Erythroblast (primary cell): ENCODE measurements around the gene DOP1A.

Experiments used
- DNase-seq, 2 experiments: peaks; one replicate each; lab custom pipeline; 2025; lab: John Stamatoyannopoulos, UW
- GATA1 ChIP-seq: IDR thresholded peaks from 2 replicates; pipeline ENCODE4 v1.6.1; 2011; ENCODE audit warnings: low read depth, mild to moderate bottlenecking, control low read depth, low read length, moderate library complexity
- POLR2A ChIP-seq: IDR thresholded peaks from 2 replicates; pipeline ENCODE4 v1.6.1; 2011; ENCODE audit warnings: mild to moderate bottlenecking, low read length

Gene DOP1A

DNA sequence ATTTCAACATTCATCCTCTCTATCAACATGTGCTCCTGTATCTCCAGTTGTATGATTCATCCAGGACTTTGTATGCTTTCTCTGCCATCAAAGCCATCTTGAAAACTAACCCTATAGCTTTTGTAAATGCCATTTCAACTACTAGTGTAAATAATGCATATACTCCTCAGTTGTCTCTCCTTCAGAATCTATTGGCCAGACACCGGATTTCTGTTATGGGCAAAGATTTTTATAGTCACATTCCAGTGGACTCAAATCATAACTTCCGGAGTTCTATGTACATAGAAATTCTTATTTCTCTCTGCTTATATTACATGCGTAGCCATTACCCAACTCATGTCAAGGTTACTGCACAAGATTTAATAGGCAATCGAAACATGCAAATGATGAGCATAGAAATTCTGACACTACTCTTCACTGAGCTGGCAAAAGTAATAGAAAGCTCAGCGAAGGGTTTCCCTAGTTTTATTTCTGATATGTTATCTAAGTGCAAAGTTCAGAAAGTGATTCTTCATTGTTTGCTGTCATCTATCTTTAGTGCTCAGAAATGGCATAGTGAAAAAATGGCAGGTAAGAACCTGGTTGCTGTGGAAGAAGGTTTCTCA lies 70.7 kb downstream of the DOP1A start:
- no peak for DNase-seq
- TF ChIP-seq POLR2A (no peak), GATA1 (no peak)

DNA sequence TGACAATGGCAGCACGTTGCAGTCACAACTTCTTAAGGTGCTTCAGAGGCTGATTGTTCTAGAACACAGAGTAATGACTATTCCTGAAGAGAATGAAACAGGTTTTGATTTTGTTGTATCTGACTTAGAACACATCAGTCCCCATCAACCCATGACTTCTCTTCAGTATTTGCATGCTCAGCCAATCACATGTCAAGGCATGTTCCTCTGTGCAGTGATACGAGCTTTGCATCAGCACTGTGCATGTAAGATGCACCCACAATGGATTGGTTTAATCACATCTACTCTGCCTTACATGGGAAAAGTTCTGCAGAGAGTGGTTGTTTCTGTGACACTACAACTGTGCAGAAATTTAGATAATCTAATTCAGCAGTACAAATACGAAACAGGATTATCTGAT lies 71.3 kb downstream of the DOP1A start:
- no peak for DNase-seq
- TF ChIP-seq POLR2A (no peak), GATA1 (no peak)

DNA sequence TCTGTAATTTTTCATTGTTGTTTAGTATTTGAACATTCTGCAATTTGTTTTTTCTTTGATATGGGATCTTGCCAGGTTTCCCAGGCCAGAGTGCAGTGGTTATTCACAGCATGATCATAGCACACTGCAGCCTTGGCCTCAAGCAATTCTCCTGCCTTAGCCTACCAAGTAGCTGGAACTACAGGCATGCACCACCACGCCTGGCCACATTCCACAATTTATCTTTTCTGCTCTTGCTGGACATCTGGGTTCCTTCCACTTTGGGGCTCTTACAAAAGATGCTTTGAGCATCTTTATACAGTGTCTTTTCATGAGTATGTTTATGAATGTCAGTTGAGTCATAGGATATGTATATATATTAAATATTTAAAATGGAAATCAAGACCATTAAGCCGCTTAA lies 83.6 kb downstream of the DOP1A start:
- DNase-seq: no peak
- TF ChIP-seq POLR2A: no peak
- no peak for TF ChIP-seq GATA1

DNA sequence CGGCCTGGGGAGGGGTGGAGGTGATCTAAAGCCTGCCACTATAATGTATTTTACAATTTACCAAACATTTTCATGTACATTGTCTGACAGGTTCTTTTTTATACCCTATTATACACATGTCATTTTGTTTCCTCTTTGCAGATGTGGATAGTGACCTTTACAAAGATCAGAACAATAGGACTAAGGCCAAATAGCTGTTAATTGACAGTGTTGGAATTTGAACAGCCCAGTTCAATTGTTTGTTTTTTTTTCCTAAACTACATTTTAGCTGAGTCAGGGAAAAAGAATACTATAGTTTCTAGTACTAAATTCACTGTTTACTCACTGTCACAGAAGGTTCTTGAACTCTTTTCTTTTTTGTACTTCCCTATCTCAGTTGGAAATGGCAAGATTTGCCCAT lies 85.4 kb downstream of the DOP1A start:
- no peak for DNase-seq
- TF ChIP-seq GATA1 (no peak), POLR2A (no peak)

DNA sequence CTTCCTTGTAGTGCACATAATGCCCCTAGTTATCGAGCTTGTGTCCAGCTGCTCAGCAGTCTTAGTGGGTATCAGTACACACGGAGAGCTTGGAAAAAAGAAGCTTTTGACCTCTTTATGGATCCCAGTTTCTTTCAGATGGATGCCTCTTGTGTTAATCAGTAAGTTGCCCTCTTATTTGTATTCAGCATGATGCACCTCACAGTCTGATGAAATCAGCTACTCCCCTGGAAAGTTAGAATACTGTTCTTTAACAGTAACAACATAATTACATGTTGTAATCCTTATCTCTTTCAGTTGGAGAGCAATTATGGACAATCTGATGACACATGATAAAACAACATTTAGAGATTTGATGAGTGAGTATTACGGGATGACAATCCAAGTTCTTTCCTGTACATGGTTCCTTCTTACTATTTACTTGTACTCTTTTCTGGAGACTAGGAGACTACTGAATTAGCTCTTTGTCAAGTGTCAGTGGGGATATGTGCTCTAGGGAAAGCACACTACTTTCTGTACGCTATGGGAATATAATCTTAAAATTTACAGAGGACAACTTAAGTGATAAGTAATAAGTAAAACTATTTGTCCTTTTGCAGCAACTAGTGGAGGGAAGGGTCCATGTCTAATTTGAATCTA lies 86.5 kb downstream of the DOP1A start:
- DNase-seq: peak in 1 of 2 experiments; percentile 2
- TF ChIP-seq GATA1: no peak
- no peak for TF ChIP-seq POLR2A

DNA sequence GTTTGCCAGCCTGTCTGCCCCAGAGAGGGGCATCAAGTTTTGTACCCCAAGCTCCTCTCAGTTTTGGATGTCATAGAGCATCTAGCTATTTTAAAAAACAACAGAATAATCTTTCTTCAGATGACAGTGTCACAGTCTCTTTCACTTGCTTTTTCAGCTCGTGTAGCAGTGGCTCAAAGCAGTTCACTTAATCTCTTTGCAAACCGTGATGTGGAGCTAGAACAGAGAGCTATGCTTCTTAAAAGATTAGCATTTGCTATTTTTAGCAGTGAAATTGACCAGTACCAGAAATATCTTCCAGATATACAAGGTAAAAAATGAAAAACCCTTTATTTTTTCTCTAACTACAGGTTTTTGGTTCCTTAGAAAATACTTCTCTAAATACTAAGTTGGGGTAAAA lies 88.3 kb downstream of the DOP1A start:
- no peak for TF ChIP-seq GATA1

DNA sequence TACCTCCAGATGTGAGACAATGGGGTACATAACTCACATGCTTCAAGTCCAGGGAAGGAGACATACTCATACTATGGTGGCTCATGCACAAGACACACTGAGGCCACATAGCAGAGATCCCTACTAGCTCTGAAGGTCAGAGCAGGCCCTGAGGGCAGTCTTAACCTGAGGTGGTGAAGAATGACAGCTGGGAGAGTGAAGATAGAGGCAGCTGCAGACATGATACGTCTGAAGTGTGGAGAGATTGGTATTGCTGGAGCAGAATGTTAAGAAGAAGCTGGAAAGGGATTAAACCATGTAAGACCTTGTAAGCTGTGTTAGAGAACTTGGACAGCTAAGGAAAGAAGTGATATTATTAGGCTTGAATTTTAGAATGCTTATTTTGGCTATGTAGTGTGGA lies 92.7 kb downstream of the DOP1A start:
- DNase-seq: peak in 1 of 2 experiments; percentile 53
- TF ChIP-seq POLR2A (no peak), GATA1 (no peak)

More for the DNA sequence above, 88.3 kb downstream of the DOP1A start:
- DNase-seq: no peak

DNA sequence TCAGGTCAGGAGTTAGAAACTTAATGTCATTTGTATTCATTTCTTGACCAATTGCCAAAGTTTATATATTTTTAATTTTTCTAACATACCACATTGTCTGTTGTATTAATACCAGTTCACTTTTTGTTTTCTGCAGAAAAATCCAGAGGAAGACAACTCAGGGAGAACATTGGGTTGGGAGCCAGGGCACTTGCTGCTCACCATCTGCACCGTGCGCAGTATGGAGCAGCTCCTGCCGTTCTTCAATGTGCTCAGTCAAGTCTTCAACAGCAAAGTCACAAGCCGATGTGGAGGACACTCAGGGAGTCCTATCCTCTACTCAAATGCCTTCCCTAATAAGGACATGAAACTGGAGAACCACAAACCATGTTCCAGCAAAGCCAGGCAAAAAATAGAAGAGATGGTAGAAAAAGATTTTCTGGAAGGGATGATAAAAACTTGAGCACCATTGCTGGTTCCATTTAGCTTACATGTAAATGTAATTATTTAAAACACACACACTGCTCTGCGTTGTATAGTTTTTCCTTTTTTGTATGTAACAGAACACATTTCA lies 100.3 kb downstream of the DOP1A start:
- no peak for DNase-seq
- TF ChIP-seq GATA1: no peak
- no peak for TF ChIP-seq POLR2A

DNA sequence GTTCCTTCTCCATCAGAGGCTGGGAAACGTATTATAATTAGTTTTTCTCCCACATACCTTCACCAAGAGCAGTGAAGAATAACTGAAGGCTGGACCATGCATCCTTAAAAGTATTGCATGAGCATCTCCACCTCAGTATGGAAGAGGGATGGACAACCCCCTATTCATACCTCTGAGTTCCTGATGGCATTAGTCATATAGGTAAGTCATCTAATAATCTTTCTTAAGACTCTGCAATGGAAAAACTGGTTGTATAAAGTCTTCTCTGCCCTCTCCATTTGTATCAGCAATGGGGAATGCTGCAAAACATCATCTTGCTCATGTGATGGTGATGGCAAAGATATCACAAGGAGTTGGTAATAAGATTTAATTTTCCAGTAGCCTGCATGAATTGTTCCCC lies 101.1 kb downstream of the DOP1A start:
- no peak for DNase-seq
- no peak for TF ChIP-seq GATA1
- no peak for TF ChIP-seq POLR2A

DNA sequence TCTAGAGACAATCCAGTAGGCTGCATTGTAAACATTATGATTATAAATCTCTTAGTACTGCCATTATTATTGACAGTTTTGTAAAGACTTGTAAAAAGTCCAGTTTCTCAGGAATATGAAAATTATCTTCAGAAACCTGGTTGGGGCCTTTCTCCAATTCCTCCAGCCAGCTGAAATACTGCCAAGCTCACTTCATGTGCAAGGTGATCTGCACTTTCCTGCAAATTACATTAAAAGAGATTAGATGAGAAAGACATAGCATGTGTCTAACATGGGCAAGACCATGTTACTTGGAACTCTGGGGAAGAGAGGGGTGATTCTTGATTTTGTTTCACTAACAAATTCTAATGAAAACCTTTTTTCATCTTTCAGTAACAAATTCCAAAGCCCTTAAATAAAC lies 101.6 kb downstream of the DOP1A start:
- DNase-seq: no peak
- TF ChIP-seq POLR2A (no peak), GATA1 (no peak)

DNA sequence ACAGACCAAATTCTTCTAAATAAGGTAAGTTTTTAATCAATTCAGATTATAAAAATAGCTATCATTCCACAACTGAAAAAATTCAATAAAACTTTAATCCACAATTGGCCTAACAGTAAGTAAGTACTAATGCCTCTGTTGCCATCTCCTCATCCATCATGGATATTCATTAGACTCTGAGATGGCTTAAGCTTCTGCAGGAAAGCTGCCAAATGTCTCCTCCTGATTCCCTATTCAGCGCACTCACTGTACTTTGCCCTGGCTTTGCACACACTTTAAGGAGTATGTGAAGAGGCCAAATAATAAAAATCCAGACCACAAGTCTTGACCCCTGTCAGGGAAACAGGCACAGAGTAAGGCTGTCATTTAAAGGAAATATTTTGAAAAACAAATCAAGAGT lies 102.0 kb downstream of the DOP1A start:
- no peak for TF ChIP-seq GATA1
- TF ChIP-seq POLR2A: no peak

DNA sequence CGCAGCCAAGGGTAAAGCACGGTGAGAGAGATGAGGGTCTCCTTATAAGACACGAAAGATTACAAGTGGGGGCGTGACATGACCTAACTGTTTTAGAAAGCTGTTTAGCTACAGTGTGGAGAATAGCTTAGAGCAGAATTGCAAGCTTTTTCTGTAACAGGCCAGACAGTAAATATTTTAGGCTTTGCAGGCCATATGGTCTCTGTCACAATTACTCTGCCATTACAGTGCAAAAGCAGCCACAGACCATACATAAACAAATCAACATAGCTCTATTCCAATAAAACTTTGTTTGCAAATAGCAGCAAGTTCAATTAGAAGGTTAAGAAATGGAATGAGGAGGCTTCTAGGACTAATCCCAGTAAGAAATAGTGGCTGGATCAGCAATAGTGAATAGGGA lies 108.8 kb downstream of the DOP1A start:
- no peak for DNase-seq
- TF ChIP-seq GATA1 (no peak), POLR2A (no peak)

More for the DNA sequence above, 102.0 kb downstream of the DOP1A start:
- DNase-seq: no peak

DNA sequence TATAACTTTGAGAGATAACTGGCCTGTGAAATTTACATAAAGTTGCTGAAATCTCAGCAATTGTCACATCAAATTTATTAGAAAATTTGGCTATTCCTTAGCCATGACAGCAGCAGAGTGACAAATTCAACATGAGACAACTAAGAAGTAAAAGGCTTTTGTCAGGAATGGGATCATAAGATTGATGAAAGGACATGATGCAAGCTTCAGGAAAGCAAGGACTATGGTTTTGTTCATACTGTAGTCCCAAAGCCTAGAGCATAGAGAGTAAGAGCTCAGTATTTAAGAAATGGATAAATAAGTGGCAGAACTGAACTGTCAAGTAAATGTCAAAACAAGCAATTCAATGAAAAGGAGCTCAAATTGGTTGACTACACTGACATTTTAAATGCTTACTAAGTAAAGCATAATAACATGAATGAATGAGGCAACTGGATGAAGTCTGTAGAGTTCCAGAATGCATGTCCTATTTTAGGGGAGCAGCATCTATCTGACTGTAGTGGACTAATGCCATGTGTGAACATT lies 113.0 kb downstream of the DOP1A start:
- no peak for DNase-seq
- no peak for TF ChIP-seq GATA1
- no peak for TF ChIP-seq POLR2A

DNA sequence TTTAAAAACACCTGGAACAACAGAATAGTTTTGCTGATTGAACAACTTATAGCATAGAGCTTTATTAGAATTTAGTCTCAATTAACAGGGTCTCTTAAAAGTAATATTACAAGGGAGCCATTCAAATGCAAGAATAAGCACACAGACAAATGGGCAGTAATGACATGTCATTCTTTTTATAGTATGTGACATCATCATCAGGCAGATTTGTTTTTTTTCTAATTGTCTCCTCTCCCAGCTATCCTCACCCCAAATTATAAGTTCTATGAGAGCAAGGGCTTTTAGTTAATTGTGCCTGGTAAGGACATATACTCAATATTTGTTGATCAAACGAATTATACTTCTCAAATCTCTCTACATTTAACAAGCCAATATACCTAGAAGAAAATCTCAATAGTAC lies 114.6 kb downstream of the DOP1A start:
- TF ChIP-seq POLR2A (no peak), GATA1 (no peak)
- no peak for DNase-seq
